Measurements from ENCODE around the gene YTHDF1.

The YTHDF1 gene

GRCh38 chr20:63208346-63208909, 7.5 kb downstream of the YTHDF1 start:
- H3K9me3 ChIP-seq (ENCODE audit: control insufficient read depth, insufficient read depth, low read depth, low read length) = no peaks in the 10 kb centered on the region
- no peak for TF ChIP-seq ZNF473 (tag by site-specific recombination; IDR thresholded peaks at IDR 0.05)
- TF ChIP-seq ZNF174 (tag by site-specific recombination; IDR thresholded peaks at IDR 0.05) = no peak
- TF ChIP-seq ZNF155 (tag by site-specific recombination; IDR thresholded peaks at IDR 0.05) = no peak
- TF ChIP-seq ZNF777 (tag by site-specific recombination; IDR thresholded peaks at IDR 0.05; ENCODE audit: borderline replicate concordance) = no peak
- 0 out of 2 replicates have a peak, but pooled peaks have one; percentile 19 for TF ChIP-seq ZFP69B (tag by site-specific recombination; IDR thresholded peaks at IDR 0.05)
- TF ChIP-seq CTCF (tag by site-specific recombination; IDR thresholded peaks at IDR 0.05) = no peak
- TF ChIP-seq ZNF510 (tag by site-specific recombination; IDR thresholded peaks at IDR 0.05; ENCODE audit: insufficient replicate concordance) = no peak
- TF ChIP-seq ZIC2 (tag by site-specific recombination; IDR thresholded peaks at IDR 0.05) = peak; percentile 43; the same call in 1 of the 2 replicates
- TF ChIP-seq PRDM4 (tag by site-specific recombination; IDR thresholded peaks at IDR 0.05) = no peak
- TF ChIP-seq ZNF692 (tag by site-specific recombination; IDR thresholded peaks at IDR 0.05) = peak; percentile 58
- no peak for TF ChIP-seq ZNF529 (tag by site-specific recombination; IDR thresholded peaks at IDR 0.05; ENCODE audit: insufficient replicate concordance)
- TF ChIP-seq SCRT2 (tag by site-specific recombination; IDR thresholded peaks at IDR 0.05) = no peak
- TF ChIP-seq ZNF202 (tag by site-specific recombination; IDR thresholded peaks at IDR 0.05; ENCODE audit: borderline replicate concordance) = no peak
- H3K4me1 ChIP-seq (ENCODE audit: control insufficient read depth, insufficient read depth, low read length) = no peaks in the 10 kb centered on the region
- no peak overlapping the region for H3K4me3 ChIP-seq (ENCODE audit: low read depth, low read length)
- ChIA-PET POLR2A (no interaction called here), CTCF (interaction anchor here (0.7 to 1.0 kb wide), 2 partner anchors 15 to 26 kb away, joined by 3 to 10 read pairs; no protein-coding TSS in a partner anchor)
- H3K36me3 ChIP-seq (ENCODE audit: control insufficient read depth in 2 of 2, insufficient read depth in 1 of 2, low read length in 2 of 2) = peaks cover 9 to 97% of the 10 kb centered on the region in 2 experiments; a peak in 2 of 3 replicates
- H3K27ac ChIP-seq (ENCODE audit: extremely low read depth, low read depth, low read length) = no peak overlapping the region; the same call in 1 of the 2 replicates

GRCh38 chr20:63206878-63207277, 9.1 kb downstream of the YTHDF1 start:
- ChIA-PET CTCF (interaction anchor here (0.8 to 1.4 kb wide), 3 partner anchors 8 to 23 kb away, joined by 3 to 10 read pairs (median 5); no protein-coding TSS in a partner anchor), POLR2A (no interaction called here)
- no peak overlapping the region for H3K4me3 ChIP-seq (ENCODE audit: low read depth, low read length)
- TF ChIP-seq FEZF1 (tag by site-specific recombination; IDR thresholded peaks at IDR 0.05) (peak; percentile 65), ZNF221 (tag by site-specific recombination; IDR thresholded peaks at IDR 0.05; ENCODE audit: borderline replicate concordance) (no peak)
- H3K9me3 ChIP-seq (ENCODE audit: control insufficient read depth, insufficient read depth, low read depth, low read length) = no peaks in the 10 kb centered on the region
- no peaks in the 10 kb centered on the region for H3K4me1 ChIP-seq (ENCODE audit: control insufficient read depth, insufficient read depth, low read length)
- H3K36me3 ChIP-seq (ENCODE audit: control insufficient read depth in 2 of 2, insufficient read depth in 1 of 2, low read length in 2 of 2) = peaks cover 8 to 97% of the 10 kb centered on the region in 2 experiments; a peak in 2 of 3 replicates
- no peak overlapping the region for H3K27ac ChIP-seq (ENCODE audit: extremely low read depth, low read depth, low read length)

- Histone ChIP-seq H3K36me3 (ENCODE audit: control insufficient read depth in 2 of 2, insufficient read depth in 1 of 2, low read length in 2 of 2) (peaks cover 5 to 97% of the 10 kb centered on the region in 2 experiments; a peak in 2 of 3 replicates), H3K4me3 (ENCODE audit: low read depth, low read length) (no peak overlapping the region), H3K4me1 (ENCODE audit: control insufficient read depth, insufficient read depth, low read length) (no peaks in the 10 kb centered on the region), H3K9me3 (ENCODE audit: control insufficient read depth, insufficient read depth, low read depth, low read length) (no peaks in the 10 kb centered on the region), H3K27ac (ENCODE audit: extremely low read depth, low read depth, low read length) (no peak overlapping the region)
- TF ChIP-seq GLI2 (tag by site-specific recombination; IDR thresholded peaks at IDR 0.05; ENCODE audit: borderline replicate concordance, low read depth) = no peak
- ChIA-PET CTCF (interaction anchor here (0.7 to 1.1 kb wide), 2 partner anchors 9 to 524 kb away, joined by 3 to 5 read pairs; no protein-coding TSS in a partner anchor), POLR2A (no interaction called here)
Measured at GRCh38 chr20:63205896-63206295, 10.0 kb downstream of the YTHDF1 start.
